ENCODE results near the gene MEPCE.
A peak's percentile ranks its signal among the peaks of the same experiment; 100 is the strongest.

The MEPCE gene

DNA sequence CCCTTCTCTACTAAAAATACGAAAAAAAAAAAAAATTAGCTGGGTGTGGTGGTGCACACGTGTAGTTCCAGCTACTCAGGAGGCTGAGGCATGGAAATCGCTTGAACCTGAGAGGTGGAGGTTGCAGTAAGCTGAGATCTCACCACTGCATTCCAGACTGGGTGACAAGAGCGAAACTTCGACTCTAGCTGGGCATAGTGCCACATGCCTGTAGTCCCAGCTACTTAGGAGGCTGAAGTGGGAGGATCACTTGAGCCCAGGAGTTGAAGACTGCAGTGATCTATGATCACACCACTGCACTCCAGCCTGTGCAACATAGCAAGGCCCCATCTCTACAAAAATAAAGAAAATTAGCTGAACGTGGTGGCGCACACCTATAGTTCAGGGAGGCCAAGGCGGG lies 35.7 kb downstream of the MEPCE start:
- no peak for DNase-seq

DNA sequence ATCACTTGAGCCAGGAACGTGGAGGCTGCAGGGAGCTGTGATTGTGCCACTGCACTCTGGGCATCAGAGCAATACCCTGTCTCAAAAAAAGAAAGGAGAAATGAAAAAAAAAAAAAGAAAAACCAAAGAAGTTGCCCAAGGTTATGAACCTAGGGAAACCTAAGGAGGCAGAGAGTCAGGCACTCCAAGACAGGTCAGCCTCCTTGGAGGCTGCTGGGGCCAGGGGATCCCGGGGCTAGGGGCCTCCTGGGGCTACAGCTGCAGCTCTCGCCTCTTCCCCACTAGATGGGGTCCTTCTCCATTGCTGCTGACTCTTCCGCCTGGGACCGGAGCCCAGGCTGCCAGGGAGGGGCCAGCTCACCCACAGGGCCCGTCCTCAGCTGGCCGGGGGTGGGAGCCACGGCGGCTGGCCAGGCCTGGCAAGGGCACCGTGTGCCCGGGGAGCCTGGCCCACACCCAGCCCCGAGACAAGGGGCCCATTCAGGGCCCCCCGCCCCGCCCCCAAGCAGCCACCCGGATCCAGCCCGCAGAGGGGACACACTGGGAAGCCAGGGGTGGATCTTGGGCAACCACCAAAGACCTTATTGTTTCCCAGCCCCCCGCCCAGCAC lies 36.2 kb downstream of the MEPCE start:
- no peak for DNase-seq

DNA sequence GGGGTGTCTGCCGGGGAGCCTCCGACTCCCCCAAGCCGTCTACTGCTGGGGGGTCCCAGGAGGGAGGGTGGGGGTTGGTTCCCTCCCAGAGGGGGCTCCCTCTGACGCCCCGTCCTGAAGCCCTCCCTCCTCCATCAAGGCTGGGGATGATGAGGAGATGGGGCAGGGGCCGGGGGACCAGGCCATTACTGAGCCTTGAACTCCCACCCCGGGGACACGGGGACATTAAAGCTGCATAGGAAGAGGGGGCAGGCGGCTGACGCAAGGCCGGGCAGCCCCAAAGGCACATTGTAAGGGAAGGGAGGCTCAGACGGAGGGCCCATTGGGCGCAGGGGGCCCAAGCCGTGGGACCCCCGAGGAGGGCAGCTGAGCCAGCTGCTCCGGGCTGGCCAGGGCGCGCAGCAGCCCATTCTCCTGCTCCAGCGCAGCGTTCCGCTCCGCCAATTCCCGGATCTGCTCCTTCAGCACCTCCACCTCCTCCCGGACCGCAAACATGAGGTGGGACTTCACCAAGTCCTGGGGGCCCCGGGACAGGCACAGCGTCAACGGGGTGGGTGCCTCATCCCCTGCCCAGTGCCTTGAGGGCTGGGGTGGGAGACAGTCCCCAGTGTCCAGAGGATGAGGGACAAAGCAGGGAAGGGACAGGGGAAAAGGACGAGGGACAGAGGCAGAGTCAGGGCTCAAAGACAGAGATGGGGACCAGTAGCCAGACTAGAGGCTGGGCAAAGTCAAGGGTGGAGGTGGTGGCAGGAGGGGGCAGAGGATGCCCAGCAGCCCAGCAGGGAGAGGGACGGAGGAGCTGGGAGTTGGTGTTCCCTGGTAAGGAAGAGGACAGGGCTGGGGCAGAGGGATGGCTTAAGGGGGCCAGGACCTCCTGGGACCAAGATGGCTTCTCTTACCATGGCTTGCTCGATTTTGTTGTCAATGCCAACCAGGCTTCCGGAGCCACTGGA lies 37.3 kb downstream of the MEPCE start:
- DNase-seq, result no peak

DNA sequence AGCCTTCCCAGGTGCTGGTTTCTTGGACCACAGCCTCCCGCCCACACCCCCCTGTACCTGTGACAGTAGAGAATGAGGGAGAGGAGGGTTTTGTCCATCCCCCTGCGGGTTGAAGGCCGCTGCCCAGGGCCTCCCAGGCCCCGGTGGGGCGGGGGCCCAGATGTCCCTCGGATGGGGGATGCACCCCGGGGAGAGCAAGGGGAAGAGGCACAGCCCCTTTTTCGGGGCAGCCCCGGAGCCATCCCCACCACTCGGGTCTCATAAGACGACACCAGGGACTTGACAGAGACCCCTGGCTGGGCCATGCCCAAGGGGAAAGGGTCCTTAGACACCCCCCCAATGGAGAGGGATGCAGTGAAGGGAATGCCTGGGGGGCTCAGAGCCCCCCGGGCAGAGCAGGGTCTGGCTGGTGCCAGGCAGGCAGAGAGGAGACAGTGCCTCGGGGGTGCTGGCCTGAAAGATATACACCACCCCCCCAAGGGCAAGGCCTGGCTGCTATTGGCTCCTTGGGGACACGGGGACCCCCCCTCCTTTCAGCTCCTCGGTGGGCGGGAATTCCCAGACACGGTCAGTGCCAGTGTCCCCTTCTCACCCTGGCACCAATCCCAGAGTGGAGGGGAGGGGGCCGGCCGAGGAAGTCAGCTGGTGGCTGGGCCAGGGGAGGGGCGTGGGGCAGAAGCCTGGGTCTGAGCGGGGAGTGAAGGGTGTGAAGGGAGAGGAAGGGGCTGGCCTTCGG lies 38.2 kb downstream of the MEPCE start:
- DNase-seq, result no peak

DNA sequence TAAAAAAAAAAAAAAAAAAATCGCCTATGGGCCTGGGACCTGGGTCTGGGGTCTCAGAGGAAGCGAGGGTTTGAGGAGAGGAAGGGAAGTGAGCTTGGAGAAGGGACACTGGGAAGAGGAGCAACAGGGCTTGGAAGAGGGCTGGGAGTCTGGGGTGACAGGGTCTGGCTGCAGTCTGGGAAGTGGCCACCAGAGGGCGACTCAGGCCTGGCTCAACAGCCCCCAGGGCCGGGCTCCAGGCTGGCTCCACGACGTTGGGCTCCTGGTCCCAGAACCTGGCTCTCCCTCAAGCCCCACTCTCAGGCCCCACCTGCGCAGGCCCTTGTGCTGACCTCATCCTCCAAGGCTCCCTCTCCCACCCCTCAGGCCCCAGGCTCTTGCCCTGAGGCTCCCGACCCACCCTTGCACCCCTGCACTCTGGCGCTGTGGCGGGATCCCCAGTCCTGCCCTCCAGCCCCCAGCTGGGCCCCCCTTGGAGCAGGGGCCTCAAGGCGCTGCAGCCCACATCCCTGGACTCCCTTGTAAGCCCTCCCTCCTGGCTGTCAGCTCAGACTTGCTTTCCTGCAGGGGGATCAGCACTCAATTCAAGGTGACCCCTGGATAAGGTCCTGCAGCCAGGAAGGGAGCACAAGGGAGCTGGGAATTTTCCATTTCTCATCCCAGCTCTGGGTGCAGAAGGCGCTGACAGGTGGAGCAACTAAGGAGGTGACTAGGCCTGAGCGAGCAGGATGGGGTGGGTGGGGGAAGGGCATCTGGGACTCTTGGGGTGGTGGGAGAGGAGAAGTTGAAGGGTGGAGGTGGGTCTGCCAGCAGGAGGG lies 39.8 kb downstream of the MEPCE start:
- DNase-seq, result peak; percentile 20

DNA sequence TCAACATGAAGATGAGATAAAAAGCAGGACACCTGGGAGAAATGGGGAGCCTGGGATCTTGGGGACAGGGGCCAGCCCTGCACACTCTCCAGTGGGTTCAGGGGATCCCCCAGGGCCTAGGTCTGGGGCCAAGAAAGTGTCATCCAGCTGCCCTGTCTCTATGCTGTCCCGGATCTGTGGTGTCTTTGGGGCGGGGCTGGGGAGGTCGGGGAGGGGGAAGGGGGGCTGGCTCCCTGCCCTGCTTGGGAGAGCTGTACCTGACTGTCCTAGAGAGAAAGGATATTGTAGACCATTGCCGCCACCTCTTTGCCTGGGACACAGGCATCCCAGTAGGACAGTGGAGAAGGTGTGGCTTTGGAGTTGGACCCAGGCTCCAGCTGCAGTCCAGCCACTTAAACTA lies 41.4 kb downstream of the MEPCE start:
- no peak for DNase-seq

DNA sequence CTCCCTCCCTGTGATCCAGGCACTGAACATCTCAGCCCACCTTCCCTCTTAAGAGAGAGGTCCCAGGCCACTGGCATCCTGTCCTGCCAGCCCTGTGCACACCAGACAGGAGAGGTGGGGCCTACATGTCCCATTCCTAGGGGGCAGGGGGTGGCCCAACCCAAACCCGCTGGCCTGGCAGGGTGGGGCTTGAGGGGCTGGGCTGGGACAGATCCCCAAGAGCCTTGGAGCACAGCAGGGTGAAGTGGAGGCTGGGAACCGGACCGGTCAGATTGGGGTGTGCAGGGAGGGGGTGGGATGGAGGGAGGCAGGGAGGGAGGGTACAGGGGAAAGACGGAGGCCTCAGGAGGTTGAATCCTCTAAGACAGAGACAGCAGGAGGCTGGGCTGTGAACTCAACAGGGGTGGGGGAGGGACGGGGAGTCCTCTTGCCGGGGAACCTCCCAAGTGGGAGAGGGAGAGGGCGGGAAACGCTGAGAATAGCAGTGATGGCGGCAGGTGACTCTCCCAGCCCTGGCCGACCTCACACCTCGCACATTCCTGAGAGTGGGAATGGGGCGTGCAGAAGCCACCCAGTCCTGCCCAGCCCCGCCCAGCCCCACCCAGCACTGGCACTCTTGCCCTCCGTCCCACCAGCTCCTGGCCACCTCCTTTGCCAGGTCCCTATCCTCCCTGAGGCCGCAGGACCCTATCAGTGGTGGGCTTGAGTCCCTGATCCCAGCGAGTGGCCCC lies 42.7 kb downstream of the MEPCE start:
- DNase-seq, result no peak

DNA sequence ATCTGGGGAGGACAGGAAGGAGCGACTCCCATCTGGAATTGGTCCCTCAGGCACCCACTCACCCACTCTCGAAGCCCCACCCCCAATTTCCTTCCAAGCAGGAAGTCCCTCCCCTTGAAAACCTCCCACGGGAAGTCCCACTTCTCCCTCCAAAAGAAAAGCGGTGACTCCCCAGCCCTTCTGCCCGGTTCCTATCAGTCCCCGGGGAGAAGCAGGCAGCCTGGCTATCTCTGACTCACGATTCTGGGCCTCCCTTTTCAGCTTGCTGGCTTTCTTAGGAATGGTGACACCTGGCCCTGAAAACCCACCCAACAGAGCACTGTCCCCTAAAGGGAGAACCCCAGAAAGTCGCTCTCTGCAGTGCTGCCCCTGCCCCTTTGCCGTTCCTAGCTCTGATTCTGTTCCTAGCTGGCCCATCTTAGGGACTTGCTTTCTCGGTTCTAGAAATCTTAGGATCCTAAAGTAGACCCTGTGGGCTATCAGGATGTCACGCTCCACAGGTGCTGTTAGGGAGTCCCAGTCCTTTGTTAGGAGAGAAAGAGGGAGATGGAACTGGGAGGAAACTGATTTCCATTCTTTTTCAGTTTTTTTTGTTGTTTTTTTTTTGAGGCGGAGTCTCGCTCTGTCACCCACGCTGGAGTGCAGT lies 43.3 kb downstream of the MEPCE start:
- DNase-seq, result peak; percentile 24

DNA sequence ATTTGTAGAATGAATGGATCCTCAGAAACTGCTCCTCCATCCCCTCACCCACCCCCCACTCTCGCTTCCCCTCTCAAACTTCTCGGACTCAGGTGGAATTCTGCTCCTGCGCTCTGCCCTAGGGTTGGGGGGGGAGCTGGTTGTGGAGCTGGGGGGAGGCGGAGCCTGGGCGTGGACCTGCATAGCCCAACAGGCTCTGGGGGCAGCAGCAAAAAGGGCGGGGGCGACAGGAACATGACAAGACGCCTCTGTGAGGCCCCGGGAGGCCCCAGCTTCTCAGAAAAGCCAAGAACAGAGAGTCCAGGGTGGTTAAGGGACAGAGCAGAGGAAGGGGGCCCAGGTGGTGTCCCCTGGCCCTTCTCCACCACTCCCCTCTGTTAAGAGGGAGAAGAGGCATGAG lies 45.9 kb downstream of the MEPCE start:
- no peak for DNase-seq

DNA sequence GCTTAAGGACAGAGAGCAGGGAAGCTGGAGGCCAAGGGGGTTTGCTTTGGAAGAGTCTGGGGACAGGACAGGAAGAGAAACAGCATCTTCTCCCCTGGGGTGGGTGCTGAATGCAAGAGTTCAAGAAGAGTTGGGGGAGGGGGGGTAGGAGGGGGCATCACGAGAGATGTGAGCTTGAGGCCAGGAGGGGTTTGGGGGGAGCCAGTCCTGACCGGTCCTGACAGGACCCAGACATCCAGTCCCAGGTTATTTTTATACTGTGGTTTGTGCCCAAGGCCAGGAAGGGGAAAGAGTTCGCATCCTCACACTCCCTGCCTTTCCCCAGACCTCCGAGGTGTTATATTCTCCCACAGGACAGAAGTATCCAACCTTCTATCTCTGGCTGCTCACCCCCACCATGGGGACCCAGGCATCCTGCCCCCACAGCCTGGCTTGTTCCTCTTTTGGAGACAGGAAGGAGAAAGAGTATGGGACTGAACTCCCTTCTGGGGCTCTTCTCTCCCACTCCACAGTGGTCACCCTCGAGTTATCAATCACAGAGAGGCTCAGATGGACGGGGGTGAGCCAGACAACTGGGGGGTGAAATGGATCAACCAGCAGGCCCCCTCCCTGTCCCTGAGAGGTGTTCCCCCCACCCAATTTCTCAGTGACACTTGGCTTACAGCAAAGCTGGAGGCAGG lies 46.6 kb downstream of the MEPCE start:
- DNase-seq, result no peak

DNA sequence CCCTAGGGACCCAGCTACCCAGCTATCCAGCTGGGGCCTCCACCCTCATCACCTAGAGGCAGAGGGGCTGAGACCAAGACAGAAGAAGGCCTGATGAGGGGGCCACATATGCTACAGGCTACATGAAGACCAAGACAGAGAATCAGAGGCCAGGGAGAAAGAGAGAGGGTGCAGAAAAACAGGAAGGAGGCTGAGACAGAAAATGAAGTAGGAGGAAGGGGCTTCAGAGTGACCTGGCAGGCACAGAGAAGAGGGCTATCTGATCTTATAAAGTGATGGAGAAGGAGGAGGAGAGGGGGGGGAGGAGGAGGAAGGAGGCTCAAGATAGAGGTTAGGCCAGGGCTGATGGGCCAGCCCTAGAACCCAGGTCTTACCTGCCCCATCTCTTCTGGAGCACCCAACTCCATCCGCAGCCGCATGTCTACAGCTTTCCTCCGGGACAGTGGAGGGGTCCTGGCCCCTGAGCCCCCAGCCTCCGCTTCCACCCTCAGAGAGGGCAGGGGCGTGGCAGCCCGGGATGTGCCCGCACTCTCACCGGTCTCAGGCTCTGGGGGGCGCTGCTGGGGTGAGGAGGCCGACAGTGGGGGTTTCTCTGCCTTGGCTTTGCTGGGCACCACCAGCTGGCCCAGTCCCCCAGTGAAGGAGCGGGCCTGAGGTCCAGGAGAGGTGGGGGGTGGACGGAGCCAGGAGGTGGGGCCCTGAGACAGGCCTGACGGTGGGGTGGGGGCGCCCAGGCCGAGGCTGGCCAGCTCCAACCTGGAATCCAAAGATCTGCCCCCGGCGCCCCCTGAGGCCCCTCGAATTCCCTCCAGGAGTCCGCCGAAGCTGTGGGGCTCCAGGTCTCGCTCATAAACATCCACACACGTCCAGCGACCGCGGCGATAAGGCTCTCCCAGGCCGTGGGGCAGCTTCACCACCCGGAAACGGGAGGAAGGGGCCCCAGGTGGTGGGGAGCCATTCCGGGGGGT lies 47.6 kb downstream of the MEPCE start:
- DNase-seq, result no peak

DNA sequence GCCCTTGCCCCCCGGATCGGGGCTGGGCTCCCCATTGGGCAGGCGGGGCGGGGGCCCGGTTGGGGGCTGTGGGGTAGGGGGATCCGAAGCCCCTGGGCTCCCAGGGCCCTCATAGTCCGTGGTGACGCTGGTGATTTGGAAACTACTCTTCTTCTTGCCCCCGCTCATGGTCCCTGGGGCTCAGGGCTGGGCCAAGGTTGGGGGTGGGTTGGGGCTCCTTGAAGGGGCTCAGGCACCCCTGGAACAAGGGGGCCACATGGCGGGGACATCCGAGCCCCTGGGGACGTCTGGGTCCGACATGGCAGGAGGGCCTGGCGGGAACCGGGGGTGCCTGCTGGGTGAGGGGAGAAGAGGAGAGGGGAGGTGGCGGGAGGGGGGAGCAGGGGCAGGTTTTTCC lies 48.2 kb downstream of the MEPCE start:
- DNase-seq, result no peak

DNA sequence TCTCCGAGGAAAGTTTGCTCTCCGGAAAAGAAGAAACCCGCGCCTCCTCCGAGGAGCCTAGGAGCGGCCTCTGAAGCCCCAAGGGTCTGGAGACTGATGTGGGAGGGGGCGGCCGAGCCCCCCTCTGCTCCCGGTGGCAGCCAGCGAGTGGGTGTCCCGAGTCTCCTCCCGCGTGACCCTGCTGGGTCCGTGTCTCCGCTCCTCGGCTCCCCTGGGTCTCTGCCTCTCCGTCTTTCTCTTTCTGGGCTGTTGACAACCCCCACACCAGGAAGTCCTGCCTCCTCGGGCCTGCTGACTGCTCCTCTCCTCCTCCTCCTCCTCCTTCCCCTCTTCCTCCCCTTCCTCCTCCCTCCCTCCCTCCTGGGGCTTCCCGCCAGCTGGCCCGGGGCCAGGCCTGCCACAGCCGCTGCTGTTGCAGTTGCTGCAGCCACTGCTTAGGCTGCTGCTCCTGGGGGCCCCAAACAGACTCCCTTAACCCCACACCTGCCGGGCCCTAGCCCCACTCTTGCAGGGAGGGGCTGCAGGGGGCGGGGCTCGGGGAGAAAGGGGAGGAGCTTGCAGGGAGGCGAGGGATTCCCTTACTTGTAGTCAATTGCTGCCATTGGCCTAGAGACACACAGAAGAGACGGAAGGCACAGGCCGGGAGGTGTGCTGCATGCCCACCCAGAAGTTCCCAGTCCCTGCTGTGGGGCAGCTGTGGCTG lies 49.5 kb downstream of the MEPCE start, which contains the start of gene TSC22D4:
Gene TSC22D4 (minus strand): TSS at position 257 of the 703 bp plus-strand sequence. CDS start 1,176 bp downstream, outside the sequence.
- peak; percentile 80 for DNase-seq

DNA sequence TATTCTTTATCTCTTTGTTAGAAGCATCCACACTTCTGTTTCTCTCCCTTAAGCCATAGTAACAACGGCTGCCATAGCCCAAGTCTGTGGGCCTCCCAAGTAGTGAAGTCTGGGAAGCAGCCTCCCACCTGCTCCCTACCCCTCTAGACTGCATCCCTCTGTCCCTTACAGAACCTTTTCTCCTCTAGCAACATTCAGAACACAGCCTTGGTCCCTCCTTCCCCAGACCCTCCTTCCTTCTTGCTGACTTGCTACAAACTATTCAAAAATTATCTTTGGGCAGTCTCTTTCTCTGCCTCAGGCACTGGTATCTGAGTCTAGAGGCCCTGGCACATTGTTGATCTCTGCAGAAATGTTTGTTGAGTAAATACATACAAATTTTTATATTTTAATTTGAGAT lies 51.8 kb downstream of the MEPCE start:
- DNase-seq, result no peak

DNA sequence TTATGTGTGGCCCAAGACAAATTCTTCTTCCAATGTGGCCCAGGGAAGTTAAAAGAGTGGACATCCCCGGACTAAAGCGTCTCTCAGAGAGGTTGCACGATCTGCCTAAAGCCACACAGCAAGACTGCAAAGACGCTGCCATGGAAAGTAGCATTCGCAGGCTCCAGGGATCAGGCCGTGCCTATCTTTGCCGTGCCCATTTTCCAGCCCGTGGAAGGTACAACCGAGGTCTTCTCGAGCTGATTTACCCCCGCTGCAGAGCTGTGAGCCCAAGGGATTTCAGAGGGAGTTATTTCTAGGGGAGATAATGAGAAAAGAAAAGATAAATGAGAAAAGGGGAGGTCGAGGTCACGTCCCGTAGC lies 53.1 kb downstream of the MEPCE start:
- DNase-seq, result no peak

DNA sequence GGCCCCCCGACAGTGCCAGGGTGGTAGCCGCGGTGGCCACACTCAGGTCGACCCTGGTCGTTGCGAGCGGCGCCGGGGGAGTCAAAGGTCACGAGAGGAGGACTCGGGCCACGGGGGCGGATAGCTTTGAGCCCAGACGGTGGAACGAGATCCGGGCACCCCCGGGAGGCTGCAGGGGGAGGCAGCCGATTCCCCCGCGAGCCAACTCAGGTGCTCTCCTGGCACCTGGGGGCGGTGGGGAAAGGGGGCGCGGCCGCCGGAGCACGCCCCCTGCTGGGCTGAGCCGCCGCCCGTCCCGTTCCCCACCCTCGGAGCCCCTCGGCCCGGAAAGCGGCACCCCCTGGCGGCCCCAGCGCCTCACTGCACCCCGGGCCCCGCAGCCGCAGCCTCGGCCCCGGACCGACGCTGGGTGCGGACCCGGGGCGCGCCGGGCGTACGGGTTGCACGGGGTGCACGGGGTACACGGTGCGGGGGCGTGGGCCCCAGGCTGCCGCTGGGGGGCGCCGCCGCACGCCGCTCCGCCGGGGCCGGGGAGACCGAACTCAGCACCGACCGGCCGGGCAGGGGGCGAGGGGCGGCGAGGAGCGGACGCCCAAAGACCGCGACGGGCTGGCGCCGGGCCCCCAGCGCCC lies 53.6 kb downstream of the MEPCE start:
- peak; percentile 9 for DNase-seq
